H1 (cell line): ENCODE measurements around the gene AHSP. TPM values are rescaled to one million over a fixed set of nuclear protein-coding genes. Genes with fewer than 3 reads are reported as not detected.

Experiments
- CTCF ChIA-PET: fragments of 300-600 bp; sonication (Branson Sonifier 250); formaldehyde crosslinking; loops from one replicate; lab custom pipeline; 2021; ENCODE audit not compliant: partially characterized antibody; lab: Charles Lee
- POLR2A ChIA-PET: fragments of 300-600 bp; sonication (Branson Sonifier 250); formaldehyde crosslinking; loops from one replicate; lab custom pipeline; 2021; ENCODE audit warnings: inconsistent platforms; ENCODE audit not compliant: partially characterized antibody; lab: Charles Lee
- DNase-seq, 2 experiments: peaks; one replicate each; pipeline versions ENCODE4 v3.0.0 to v3.0.0-alpha.2; 2010 to 2022; ENCODE audit warnings: low spot score in 2 of 2, low read depth in 1 of 2, mixed read lengths in 1 of 2
- FAIRE-seq: peaks from 2 replicates; lab custom pipeline; 2011; peaks lifted over from hg19 to GRCh38; lab: Jason Lieb, UNC
- H2AFZ ChIP-seq: 2 replicates; pipeline ENCODE4 v1.8.1; 2012; ENCODE audit warnings: low read length, inconsistent platforms
- H2AK5ac ChIP-seq: 2 replicates; pipeline ENCODE4 v1.6.1; 2013; ENCODE audit warnings: low read depth, low read length
- H2BK120ac ChIP-seq: replicated peaks from 2 replicates; pipeline ENCODE3; 2013; ENCODE audit warnings: low read depth, low read length, inconsistent platforms
- H2BK12ac ChIP-seq: 2 replicates; pipeline ENCODE4 v1.6.1; 2013; ENCODE audit warnings: low read depth, low read length
- H2BK15ac ChIP-seq: 2 replicates; pipeline ENCODE4 v1.6.1; 2013; ENCODE audit warnings: low read length
- H2BK20ac ChIP-seq: 2 replicates; pipeline ENCODE4 v1.6.1; 2013; ENCODE audit warnings: low read length
- H2BK5ac ChIP-seq: 2 replicates; pipeline ENCODE4 v1.6.1; 2013; ENCODE audit warnings: low read depth, low read length
- H3K14ac ChIP-seq: 2 replicates; pipeline ENCODE4 v1.6.1; 2013; ENCODE audit warnings: inconsistent platforms; ENCODE audit not compliant: insufficient read length
- H3K18ac ChIP-seq: 2 replicates; pipeline ENCODE4 v1.6.1; 2013; ENCODE audit warnings: low read length; ENCODE audit errors: extremely low read depth
- H3K23ac ChIP-seq: 2 replicates; pipeline ENCODE4 v1.6.1; 2013; ENCODE audit warnings: inconsistent platforms; ENCODE audit not compliant: insufficient read length
- H3K23me2 ChIP-seq: 2 replicates; pipeline ENCODE4 v1.6.1; 2013; ENCODE audit warnings: low read depth, low read length
- H3K27ac ChIP-seq: 2 replicates; pipeline ENCODE4 v1.6.1; 2011; ENCODE audit warnings: low read depth, low read length, inconsistent platforms
- H3K27me3 ChIP-seq, 4 experiments: replicated peaks in 1 of 4; 1 replicate in 1 of 4; 2 replicates in 3 of 4; pipeline versions ENCODE4 v1.6.1 to v1.8.1; 2011 to 2013; ENCODE audit warnings: low read length in 3 of 4, mild to moderate bottlenecking in 3 of 4, inconsistent platforms in 2 of 4, mixed read lengths in 2 of 4, moderate library complexity in 1 of 4; ENCODE audit not compliant: control insufficient read depth in 3 of 4, insufficient read depth in 3 of 4; ENCODE audit errors: extremely low read depth in 1 of 4
- H3K36me3 ChIP-seq, 4 experiments: 2 replicates each; pipeline versions ENCODE4 v1.6.1 to v1.8.1; 2011 to 2013; ENCODE audit warnings: mild to moderate bottlenecking in 4 of 4, low read length in 3 of 4, moderate library complexity in 2 of 4, control low read depth in 1 of 4, inconsistent platforms in 1 of 4; ENCODE audit not compliant: insufficient read depth in 4 of 4, control insufficient read depth in 2 of 4
- H3K4ac ChIP-seq: replicated peaks from 2 replicates; pipeline ENCODE3; 2013; ENCODE audit warnings: low read length, low read depth, mixed read lengths, inconsistent platforms; ENCODE audit not compliant: insufficient read length
- H3K4me1 ChIP-seq, 4 experiments: replicated peaks in 1 of 4; 1 replicate in 1 of 4; 2 replicates in 3 of 4; pipeline versions ENCODE4 v1.6.1 to v1.8.1; 2011 to 2013; ENCODE audit warnings: low read length in 3 of 4, inconsistent platforms in 2 of 4, mixed read lengths in 1 of 4; ENCODE audit not compliant: insufficient read depth in 4 of 4, control insufficient read depth in 3 of 4
- H3K4me2 ChIP-seq, 2 experiments: 2 replicates each; pipeline versions ENCODE4 v1.6.1 to v1.8.1; 2011 to 2013; ENCODE audit warnings: low read depth in 2 of 2, low read length in 2 of 2, control low read depth in 1 of 2, inconsistent platforms in 1 of 2, mild to moderate bottlenecking in 1 of 2; ENCODE audit not compliant: insufficient read depth in 1 of 2
- H3K4me3 ChIP-seq, 4 experiments: fragments of 200-600, 300-600 bp in 1 of 4; sonication (generic), shearing (Covaris generic), sonication (Bioruptor Twin) in 1 of 4; 2 replicates each; pipeline versions ENCODE4 v1.5.1 to v1.8.1; 2011 to 2016; ENCODE audit warnings: low read length in 4 of 4, low read depth in 3 of 4, control low read depth in 2 of 4, inconsistent platforms in 2 of 4, mild to moderate bottlenecking in 2 of 4, mixed read lengths in 1 of 4, moderate library complexity in 1 of 4; ENCODE audit not compliant: insufficient read depth in 2 of 4; ENCODE audit errors: extremely low read depth in 1 of 4
- H3K56ac ChIP-seq: replicated peaks from 2 replicates; pipeline ENCODE3; 2013; ENCODE audit warnings: low read depth, mild to moderate bottlenecking, mixed read lengths, low read length, inconsistent platforms; ENCODE audit not compliant: insufficient read length
- H3K79me1 ChIP-seq: 2 replicates; pipeline ENCODE4 v1.6.1; 2013; ENCODE audit warnings: low read depth, low read length, control low read depth
- H3K79me2 ChIP-seq, 2 experiments: 2 replicates each; pipeline versions ENCODE4 v1.6.1 to v1.8.1; 2012 to 2013; ENCODE audit warnings: low read length in 2 of 2, mild to moderate bottlenecking in 2 of 2, inconsistent platforms in 1 of 2; ENCODE audit not compliant: insufficient read depth in 2 of 2, control insufficient read depth in 1 of 2
- H3K9ac ChIP-seq, 4 experiments: replicated peaks in 1 of 4; 1 replicate in 1 of 4; 2 replicates in 3 of 4; pipeline versions ENCODE4 v1.6.1 to v1.8.1; 2011 to 2013; ENCODE audit warnings: low read depth in 3 of 4, low read length in 3 of 4, control low read depth in 2 of 4, mild to moderate bottlenecking in 2 of 4, moderate library complexity in 2 of 4, inconsistent platforms in 1 of 4; ENCODE audit errors: extremely low read depth in 1 of 4
- H3K9me3 ChIP-seq, 2 experiments: 2 replicates each; pipeline versions ENCODE4 v1.6.1 to v1.8.1; 2012 to 2013; ENCODE audit warnings: mild to moderate bottlenecking in 2 of 2, moderate library complexity in 2 of 2, control low read depth in 1 of 2, inconsistent platforms in 1 of 2, low read depth in 1 of 2, low read length in 1 of 2, mixed read lengths in 1 of 2; ENCODE audit not compliant: insufficient read depth in 2 of 2
- H4K20me1 ChIP-seq, 2 experiments: replicated peaks in 1 of 2; 2 replicates each; pipeline versions ENCODE3 to v1.8.1; 2011 to 2013; ENCODE audit warnings: inconsistent platforms in 2 of 2, low read length in 2 of 2, mild to moderate bottlenecking in 1 of 2; ENCODE audit not compliant: insufficient read depth in 2 of 2, control insufficient read depth in 1 of 2
- H4K5ac ChIP-seq: 2 replicates; pipeline ENCODE4 v1.6.1; 2013; ENCODE audit warnings: low read length, low read depth, mixed read lengths, inconsistent platforms; ENCODE audit not compliant: insufficient read length
- H4K8ac ChIP-seq: 2 replicates; pipeline ENCODE4 v1.8.0; 2013; ENCODE audit warnings: mild to moderate bottlenecking, moderate library complexity, low read length, inconsistent platforms; ENCODE audit not compliant: insufficient read depth; ENCODE audit errors: extremely low read depth
- H4K91ac ChIP-seq: replicated peaks from 2 replicates; pipeline ENCODE3; 2013; ENCODE audit warnings: low read length, mixed read lengths, inconsistent platforms; ENCODE audit not compliant: insufficient read length
- CBX8 ChIP-seq: fragments of 300-800, 300-1000 bp; sonication (generic); IDR thresholded peaks from 2 replicates; pipeline ENCODE4 v1.7.1; 2016; ENCODE audit warnings: low read depth, low read length, borderline replicate concordance
- CHD2 ChIP-seq: IDR thresholded peaks from 2 replicates; pipeline ENCODE4 v1.6.1; 2012; ENCODE audit warnings: low read length, improper control_type of control experiment
- EP300 ChIP-seq, 2 experiments: IDR thresholded peaks; 1 replicate in 1 of 2; 2 replicates in 1 of 2; pipeline ENCODE4 v1.6.1; 2011 to 2012; ENCODE audit warnings: low read depth in 2 of 2, low read length in 2 of 2, mild to moderate bottlenecking in 2 of 2, borderline replicate concordance in 1 of 2, inconsistent platforms in 1 of 2, moderate library complexity in 1 of 2
- GABPA ChIP-seq: IDR thresholded peaks from 2 replicates; pipeline ENCODE4 v1.6.1; 2011; ENCODE audit warnings: mild to moderate bottlenecking, low read length, moderate library complexity, borderline replicate concordance; ENCODE audit not compliant: insufficient read depth
- HDAC2 ChIP-seq, 2 experiments: fragments of 300-600 bp in 1 of 2; sonication (generic) in 1 of 2; IDR thresholded peaks; 2 replicates each; pipeline ENCODE4 v1.6.1; 2011 to 2012; ENCODE audit warnings: low read depth in 2 of 2, low read length in 2 of 2, mild to moderate bottlenecking in 2 of 2, moderate library complexity in 2 of 2, borderline replicate concordance in 1 of 2, inconsistent platforms in 1 of 2
- JUND ChIP-seq: IDR thresholded peaks from 2 replicates; pipeline ENCODE4 v1.6.1; 2011; ENCODE audit warnings: mild to moderate bottlenecking, improper control_type of control experiment, low read length
- MAX ChIP-seq: IDR thresholded peaks from 2 replicates; pipeline ENCODE4 v1.6.1; 2012; ENCODE audit warnings: inconsistent platforms
- POLR2A ChIP-seq, 2 experiments: IDR thresholded peaks; 1 replicate in 1 of 2; 2 replicates in 1 of 2; pipeline ENCODE4 v1.6.1; 2011; ENCODE audit warnings: low read depth in 2 of 2, low read length in 2 of 2, mild to moderate bottlenecking in 2 of 2; ENCODE audit errors: control extremely low read depth in 1 of 2
- POU5F1 ChIP-seq: IDR thresholded peaks from 2 replicates; pipeline ENCODE4 v1.6.1; 2011; ENCODE audit warnings: low read depth, mild to moderate bottlenecking, low read length, moderate library complexity
- SP4 ChIP-seq: IDR thresholded peaks from 2 replicates; pipeline ENCODE4 v1.6.1; 2012; ENCODE audit warnings: low read length, inconsistent platforms
- TAF1 ChIP-seq: IDR thresholded peaks from 2 replicates; pipeline ENCODE4 v1.6.1; 2011; ENCODE audit warnings: mild to moderate bottlenecking, low read depth, low read length
- WGBS, 2 experiments: shearing (Covaris generic) in 1 of 2; methylation state at CpG; one replicate each; pipeline versions ENCODE4 v1.1.6 to v1.1.7; 2013 to 2015; ENCODE audit warnings: low lambda C conversion rate in 2 of 2, mixed read lengths in 2 of 2, inconsistent platforms in 1 of 2, low coverage in 1 of 2, missing lambda C conversion rate in 1 of 2; ENCODE audit not compliant: insufficient replicate concordance in 2 of 2, insufficient coverage in 1 of 2, insufficient read length in 1 of 2; ENCODE audit errors: extremely low coverage in 1 of 2, missing lambda C conversion rate in 1 of 2; 5-methylcytosine and 5-hydroxymethylcytosine counted together
- polyA plus RNA-seq, 7 experiments: library from polyadenylated mRNA; depleted of rRNA in 3 of 7; stranded (reverse) in 5 of 7; unstranded in 2 of 7; fragments of >200 nt in 5 of 7; fragments of 200-250 nt in 2 of 7; gene quantifications; 1 replicate in 5 of 7; 2 replicates in 1 of 7; 4 replicates in 1 of 7; pipeline versions ENCODE4 v1.2.1 to v1.2.3, GENCODE V29; 2011 to 2013; ENCODE audit warnings: missing spikeins in 2 of 7, mixed read lengths in 2 of 7
- total RNA-seq: library from RNA; stranded (reverse); fragmentation: NEBNext Ultra II Directional; extraction: Animal tissue kit (Norgen Biotek cat#: 25700); gene quantifications from 2 replicates; pipeline ENCODE4 v1.2.1, GENCODE V29; 2021

The AHSP gene
- total and polyA plus RNA-seq, 2 of the 8 experiments (the other 6 are each of a cell fraction or from before 2014, with no cell fraction given) = 0.91 to 15.3 TPM

GRCh38 chr16:31522071-31522470 is 5.6 kb upstream of the AHSP start:
- 0 out of 2 replicates have a peak overlapping the region, but pooled peaks have one; percentile 39 for H2BK12ac ChIP-seq
- H3K23me2 ChIP-seq = no peaks in the 10 kb centered on the region
- H2BK20ac ChIP-seq = no peak overlapping the region
- no peak overlapping the region for H3K18ac ChIP-seq
- no peak overlapping the region for H4K8ac ChIP-seq
- no peak overlapping the region for H2BK5ac ChIP-seq
- no peak overlapping the region for H3K4ac ChIP-seq
- no peak overlapping the region for H2AK5ac ChIP-seq
- no peak for DNase-seq
- no peak overlapping the region for H3K14ac ChIP-seq
- H4K91ac ChIP-seq = no peak overlapping the region
- POLR2A ChIA-PET = interaction anchor here (1.5 kb wide), 1 partner anchor 27 kb away, joined by 4 read pairs; no protein-coding TSS in a partner anchor
- no peak overlapping the region for H3K27ac ChIP-seq
- H3K27me3 ChIP-seq = peaks cover 0 to 2% (median 0%) of the 10 kb centered on the region in 4 experiments; a peak in 1 of 7 replicates
- H2BK15ac ChIP-seq = no peak overlapping the region
- no peaks in the 10 kb centered on the region for H4K20me1 ChIP-seq
- no peaks in the 10 kb centered on the region for H3K4me1 ChIP-seq
- TF ChIP-seq EP300 (IDR thresholded peaks at IDR 0.05; ENCODE audit: borderline replicate concordance in 1 of 2, low read depth in 2 of 2, low read length in 2 of 2) = no peak
- TF ChIP-seq MAX = no peak
- no peak for TF ChIP-seq CBX8
- no peak for TF ChIP-seq CHD2
- no peak for TF ChIP-seq SP4
- TF ChIP-seq HDAC2 (IDR thresholded peaks at IDR 0.05; ENCODE audit: borderline replicate concordance in 1 of 2, low read depth in 2 of 2, low read length in 2 of 2) = no peak
- TF ChIP-seq POU5F1 = no peak
- TF ChIP-seq TAF1 = no peak
- no peak for TF ChIP-seq POLR2A (IDR thresholded peaks at IDR 0.05; ENCODE audit: control extremely low read depth in 1 of 2, low read depth in 2 of 2, low read length in 2 of 2)
- TF ChIP-seq GABPA = no peak
- TF ChIP-seq JUND = no peak
- FAIRE-seq = no peak
- no peak overlapping the region for H3K4me2 ChIP-seq
- 97% methylated on average over 6 of the region's 6 CpGs; no CpG with 5 or more reads in 1 of the 2 experiments for WGBS, 2 experiments
- CTCF ChIA-PET = no interaction called here
- H3K23ac ChIP-seq = no peak overlapping the region
- H3K56ac ChIP-seq = no peak overlapping the region
- H2BK120ac ChIP-seq = no peak overlapping the region
- H3K79me1 ChIP-seq = no peaks in the 10 kb centered on the region
- H4K5ac ChIP-seq = no peak overlapping the region
- H3K4me3 ChIP-seq = no peak overlapping the region
- no peaks in the 10 kb centered on the region for H3K36me3 ChIP-seq
- no peak overlapping the region for H3K9ac ChIP-seq
- H2AFZ ChIP-seq = no peak overlapping the region
- no peaks in the 10 kb centered on the region for H3K9me3 ChIP-seq
- H3K79me2 ChIP-seq = no peaks in the 10 kb centered on the region
